ENCODE results near the gene SENP2.

SENP2 gene

GRCh38 chr3:185656321-185656840 is 70.3 kb downstream of the SENP2 start:
- no peak for DNase-seq (ENCODE audit: extremely low spot score)
- ChIA-PET CTCF (interaction anchor here (0.9 kb wide), 1 partner anchor 21 kb away, joined by 6 read pairs; no protein-coding TSS in a partner anchor), POLR2A (no interaction called here)
- TF ChIP-seq BHLHE40 (IDR thresholded peaks at IDR 0.05; ENCODE audit: borderline replicate concordance), result no peak
- no peak for TF ChIP-seq SUZ12 (IDR thresholded peaks at IDR 0.05)
- no peak for TF ChIP-seq L3MBTL2 (conservative IDR thresholded peaks at IDR 0.05)
- TF ChIP-seq ELF4 (IDR thresholded peaks at IDR 0.05), result no peak
- no peak for TF ChIP-seq CTBP1 (IDR thresholded peaks at IDR 0.05; ENCODE audit: borderline replicate concordance)
- TF ChIP-seq FOXM1 (IDR thresholded peaks at IDR 0.05; ENCODE audit: borderline replicate concordance), result no peak
- TF ChIP-seq TARDBP (IDR thresholded peaks at IDR 0.05), result no peak
- TF ChIP-seq SP1 (IDR thresholded peaks at IDR 0.05), result no peak
- no peak for TF ChIP-seq FOXA1 (IDR thresholded peaks at IDR 0.05)
- no peak for TF ChIP-seq HDGF (IDR thresholded peaks at IDR 0.05; ENCODE audit: borderline replicate concordance)
- TF ChIP-seq NFRKB (IDR thresholded peaks at IDR 0.05), result no peak
- TF ChIP-seq LEF1 (IDR thresholded peaks at IDR 0.05; ENCODE audit: borderline replicate concordance), result no peak
- no peak for TF ChIP-seq ZNF384 (IDR thresholded peaks at IDR 0.05)
- TF ChIP-seq PKNOX1 (IDR thresholded peaks at IDR 0.05), result no peak
- TF ChIP-seq ARNT (IDR thresholded peaks at IDR 0.05), result no peak
- TF ChIP-seq FOXK2 (IDR thresholded peaks at IDR 0.05), result no peak

- no peak for DNase-seq (ENCODE audit: extremely low spot score)
- POLR2A ChIA-PET, result no interaction called here
- CTCF ChIA-PET, result interaction anchor here (0.5 to 0.9 kb wide), 2 partner anchors 12 to 20 kb away, joined by 3 to 6 read pairs; no protein-coding TSS in a partner anchor
- TF ChIP-seq SP1 (IDR thresholded peaks at IDR 0.05) (no peak), PKNOX1 (IDR thresholded peaks at IDR 0.05) (no peak)
Observed at GRCh38 chr3:185657211-185657610, 71.1 kb downstream of the SENP2 start.

- TF ChIP-seq ZNF384 (IDR thresholded peaks at IDR 0.05), result no peak
- no peak for TF ChIP-seq BHLHE40 (IDR thresholded peaks at IDR 0.05; ENCODE audit: borderline replicate concordance)
- no peak for TF ChIP-seq ELF4 (IDR thresholded peaks at IDR 0.05)
- TF ChIP-seq ARNT (IDR thresholded peaks at IDR 0.05), result no peak
- TF ChIP-seq FOXK2 (IDR thresholded peaks at IDR 0.05), result no peak
- TF ChIP-seq SUZ12 (IDR thresholded peaks at IDR 0.05), result no peak
- TF ChIP-seq HDGF (IDR thresholded peaks at IDR 0.05; ENCODE audit: borderline replicate concordance), result no peak
- no peak for TF ChIP-seq TARDBP (IDR thresholded peaks at IDR 0.05)
- no peak for TF ChIP-seq FOXM1 (IDR thresholded peaks at IDR 0.05; ENCODE audit: borderline replicate concordance)
- TF ChIP-seq SP1 (IDR thresholded peaks at IDR 0.05), result no peak
- no peak for TF ChIP-seq L3MBTL2 (conservative IDR thresholded peaks at IDR 0.05)
- DNase-seq (ENCODE audit: extremely low spot score), result no peak
- ChIA-PET POLR2A (no interaction called here), CTCF (interaction anchor here (0.5 kb wide), 1 partner anchor 13 kb away, joined by 3 read pairs; no protein-coding TSS in a partner anchor)
Observed at GRCh38 chr3:185657691-185658503, 71.8 kb downstream of the SENP2 start.

GRCh38 chr3:185658504-185658912 is 72.4 kb downstream of the SENP2 start:
- DNase-seq (ENCODE audit: extremely low spot score), result no peak
- ChIA-PET CTCF (interaction anchor here (0.6 kb wide), 1 partner anchor 320 kb away, joined by 3 read pairs; no protein-coding TSS in a partner anchor), POLR2A (no interaction called here)
- TF ChIP-seq HDGF (IDR thresholded peaks at IDR 0.05; ENCODE audit: borderline replicate concordance) (no peak), FOXK2 (IDR thresholded peaks at IDR 0.05) (no peak), NFRKB (IDR thresholded peaks at IDR 0.05) (no peak), FOXM1 (IDR thresholded peaks at IDR 0.05; ENCODE audit: borderline replicate concordance) (no peak), CTBP1 (IDR thresholded peaks at IDR 0.05; ENCODE audit: borderline replicate concordance) (no peak), ELF4 (IDR thresholded peaks at IDR 0.05) (no peak), PKNOX1 (IDR thresholded peaks at IDR 0.05) (no peak), L3MBTL2 (conservative IDR thresholded peaks at IDR 0.05) (no peak), ZNF384 (IDR thresholded peaks at IDR 0.05) (no peak), BHLHE40 (IDR thresholded peaks at IDR 0.05; ENCODE audit: borderline replicate concordance) (no peak), FOXA1 (IDR thresholded peaks at IDR 0.05) (no peak), ARNT (IDR thresholded peaks at IDR 0.05) (no peak), LEF1 (IDR thresholded peaks at IDR 0.05; ENCODE audit: borderline replicate concordance) (no peak), TARDBP (IDR thresholded peaks at IDR 0.05) (no peak), SP1 (IDR thresholded peaks at IDR 0.05) (no peak), SUZ12 (IDR thresholded peaks at IDR 0.05) (no peak)

- POLR2A ChIA-PET, result no interaction called here
- no peak for DNase-seq (ENCODE audit: extremely low spot score)
- TF ChIP-seq TARDBP (IDR thresholded peaks at IDR 0.05) (no peak), ZNF384 (IDR thresholded peaks at IDR 0.05) (no peak), SUZ12 (IDR thresholded peaks at IDR 0.05) (no peak), HDGF (IDR thresholded peaks at IDR 0.05; ENCODE audit: borderline replicate concordance) (no peak), PKNOX1 (IDR thresholded peaks at IDR 0.05) (no peak), ELF4 (IDR thresholded peaks at IDR 0.05) (no peak), FOXK2 (IDR thresholded peaks at IDR 0.05) (no peak), ARNT (IDR thresholded peaks at IDR 0.05) (no peak), FOXA1 (IDR thresholded peaks at IDR 0.05) (no peak), NFRKB (IDR thresholded peaks at IDR 0.05) (no peak), LEF1 (IDR thresholded peaks at IDR 0.05; ENCODE audit: borderline replicate concordance) (no peak), FOXM1 (IDR thresholded peaks at IDR 0.05; ENCODE audit: borderline replicate concordance) (no peak), SP1 (IDR thresholded peaks at IDR 0.05) (no peak)
- CTCF ChIA-PET, result interaction anchor here (0.6 kb wide), 1 partner anchor 320 kb away, joined by 3 read pairs; no protein-coding TSS in a partner anchor
Observed at GRCh38 chr3:185658943-185659342, 72.8 kb downstream of the SENP2 start.
